Measurements from ENCODE around the gene SLC25A12.
"Not testable (repeated sequence)": the region's sequence is repeated elsewhere in the genome, so short reads cannot be mapped to it uniquely, and the experiment has no call there.

SLC25A12 gene

DNA sequence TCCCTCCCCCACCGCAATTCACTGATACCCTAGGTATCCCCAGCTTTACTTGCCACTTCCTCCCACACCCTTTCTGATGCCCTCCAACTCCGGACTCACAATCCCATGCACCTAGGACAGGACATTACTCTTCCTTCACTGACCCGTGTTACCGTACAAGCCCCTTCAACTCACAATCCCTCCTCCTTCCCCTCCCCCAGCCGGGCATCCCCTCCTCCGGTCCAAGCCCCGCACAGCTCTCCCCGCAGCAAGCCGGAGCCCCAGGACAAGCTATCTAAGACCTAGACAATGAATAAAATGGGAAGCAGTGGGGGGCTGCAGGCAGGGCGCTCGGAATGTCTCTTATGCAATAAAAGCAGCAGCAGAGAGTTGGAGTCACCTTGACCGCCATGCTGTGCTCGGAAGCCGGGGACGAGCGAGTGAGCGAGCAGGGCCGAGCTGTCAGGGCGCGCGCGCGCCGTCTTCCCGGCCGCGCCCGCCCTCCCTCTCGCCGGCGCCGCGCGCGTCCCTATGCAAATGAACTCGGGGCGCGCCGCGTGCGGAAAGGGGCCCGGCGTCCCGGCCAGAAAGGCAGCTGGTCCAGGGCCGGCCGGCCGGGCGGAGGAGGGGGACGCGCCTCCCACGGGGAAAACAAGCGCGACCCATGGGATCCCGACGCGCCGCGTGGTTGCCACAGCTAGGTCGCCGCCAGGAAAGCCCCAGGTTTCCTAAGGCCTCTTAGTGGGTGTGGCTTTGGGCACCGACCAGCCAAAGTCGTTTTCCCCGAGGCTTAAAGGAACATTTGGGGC, at the start of gene SLC25A12:
Gene SLC25A12 (minus strand): TSS at position 421 of the 788 bp plus-strand sequence. CDS start 30 bp downstream, at position 391.
- peak; percentile 91 to 92 for DNase-seq

GRCh38 chr2:171941316-171941699, 47.3 kb upstream of the SLC25A12 start:
- DNase-seq: no peak

GRCh38 chr2:171939743-171940071, 45.7 kb upstream of the SLC25A12 start:
- DNase-seq: no peak

DNA sequence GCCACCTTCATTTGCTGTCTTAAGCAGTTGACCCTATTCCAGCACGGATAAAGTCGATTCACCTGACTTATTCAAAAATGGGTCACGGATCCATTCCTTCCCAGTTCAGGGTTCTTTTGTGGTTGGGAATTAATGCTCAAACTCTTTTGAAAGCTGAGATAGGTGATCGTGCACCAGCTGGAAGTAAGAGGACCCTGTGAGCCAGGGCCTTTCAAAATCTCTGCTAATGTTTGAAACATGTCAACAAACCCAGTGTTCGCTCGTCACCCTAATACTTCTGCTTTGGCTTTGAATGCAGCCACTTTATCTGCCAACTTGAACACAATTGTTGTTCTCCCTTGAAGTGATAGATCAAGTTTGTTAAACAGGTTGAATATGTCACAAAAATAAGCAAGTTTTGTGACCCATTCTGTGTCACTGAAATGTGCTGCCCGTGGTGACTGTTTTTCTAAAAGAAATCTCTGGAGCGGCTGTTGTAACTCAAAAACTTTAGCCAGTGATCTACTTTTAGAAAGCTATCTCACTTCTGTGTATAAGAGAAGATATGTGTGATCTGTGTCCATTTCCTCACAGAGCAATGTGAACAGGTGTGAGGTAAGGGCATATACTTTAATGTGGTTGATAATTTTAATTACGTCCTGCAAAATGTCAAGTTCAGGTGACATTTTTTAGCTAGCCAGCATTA, 45.2 kb upstream of the SLC25A12 start:
- no peak for DNase-seq

- no peak for DNase-seq
Measured at GRCh38 chr2:171930385-171930784, 36.3 kb upstream of the SLC25A12 start.

DNA sequence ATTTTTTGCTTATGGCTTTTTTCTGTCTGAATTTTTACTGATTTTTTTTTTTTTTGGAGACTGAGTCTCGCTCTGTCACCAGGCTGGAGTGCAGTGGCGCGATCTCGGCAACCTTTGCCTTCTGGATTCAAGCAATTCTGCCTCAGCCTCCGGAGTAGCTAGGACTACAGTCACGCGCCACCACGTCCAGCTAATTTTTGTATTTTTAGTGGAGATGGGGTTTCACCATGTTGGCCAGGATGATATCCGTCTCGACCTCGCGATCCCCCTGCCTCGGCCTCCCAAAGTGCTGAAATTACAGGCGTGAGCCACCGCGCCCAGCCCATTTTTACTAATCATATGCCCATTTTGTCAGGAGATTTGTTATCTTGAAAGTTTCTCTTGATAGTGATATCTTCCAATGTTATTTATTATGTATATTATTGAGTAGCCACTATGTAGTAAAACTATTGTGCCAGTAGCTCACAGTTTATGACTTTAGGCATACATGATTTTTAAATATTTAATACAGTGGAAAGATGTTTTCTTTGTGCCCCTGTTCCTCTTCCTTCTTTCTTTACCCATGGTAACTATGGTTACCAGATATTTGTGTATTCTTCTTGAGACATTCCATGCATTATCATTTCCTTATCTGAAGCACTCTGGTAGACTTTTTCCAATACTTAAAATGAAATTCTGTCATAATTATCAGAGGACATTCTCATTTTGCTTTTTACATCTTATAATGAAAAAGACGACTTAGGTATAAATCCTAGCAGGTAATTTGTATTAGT, 30.3 kb upstream of the SLC25A12 start:
- DNase-seq: no peak

DNA sequence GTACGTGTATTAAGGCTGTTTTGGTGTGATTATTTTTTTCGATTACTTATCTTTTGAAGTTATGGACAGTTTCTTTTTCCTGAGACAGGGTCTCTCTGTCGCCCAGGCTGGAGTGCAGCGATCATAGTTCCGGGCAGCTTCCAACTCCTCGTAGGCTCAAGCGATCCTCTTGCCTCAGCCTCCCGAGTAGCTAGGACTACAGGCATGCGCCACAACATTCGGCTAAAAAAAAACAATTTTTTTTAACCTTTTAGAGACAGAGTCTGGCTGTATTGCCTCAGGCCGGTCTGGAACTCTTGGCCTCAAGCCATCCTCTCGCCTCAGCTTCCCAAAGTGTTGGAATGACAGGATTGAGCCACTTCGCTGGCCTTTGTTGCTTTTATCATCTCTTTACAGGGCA, 29.2 kb upstream of the SLC25A12 start:
- DNase-seq: no peak

- peak; percentile 95 to 100 for DNase-seq
Measured at GRCh38 chr2:171922230-171923022, 28.4 kb upstream of the SLC25A12 start, which contains the start of gene HAT1. HAT1 (plus strand) TSS chr2:171922461; CDS start chr2:171922501, 40 bp downstream.

DNA sequence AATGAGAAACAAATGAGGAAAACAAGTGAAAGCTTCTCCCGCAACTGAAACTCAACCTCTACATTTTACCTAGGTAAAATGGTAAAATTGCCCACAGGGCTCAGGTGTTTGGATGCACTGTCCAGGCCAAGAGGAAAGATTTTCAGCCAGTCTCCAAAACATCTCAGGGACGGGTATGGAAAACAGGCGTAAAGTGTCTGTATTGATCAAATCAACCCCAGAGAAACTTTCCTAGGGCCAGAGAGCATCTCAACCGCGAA, 27.9 kb upstream of the SLC25A12 start:
- no peak for DNase-seq

DNA sequence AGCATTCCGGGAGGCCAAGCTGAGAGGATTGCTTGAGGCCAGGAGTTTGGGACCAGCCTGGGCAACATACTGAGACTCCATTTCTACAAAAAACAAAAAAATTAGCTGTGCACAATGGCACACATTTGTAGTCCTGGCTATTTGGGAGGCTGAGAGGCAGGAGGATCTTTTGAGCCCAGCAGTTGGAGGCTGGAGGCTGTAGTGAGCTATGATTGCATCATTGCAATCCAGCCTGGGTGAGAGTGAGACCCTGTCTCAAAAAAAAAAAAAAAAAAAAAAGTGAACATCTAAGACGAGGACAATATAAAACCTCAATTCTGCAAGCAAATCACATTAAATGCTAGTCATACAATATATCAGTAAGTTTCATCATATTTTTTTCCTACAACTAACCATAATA, 25.4 kb upstream of the SLC25A12 start:
- DNase-seq: no peak

- DNase-seq: no peak
Measured at GRCh38 chr2:171913517-171913916, 19.5 kb upstream of the SLC25A12 start.

DNA sequence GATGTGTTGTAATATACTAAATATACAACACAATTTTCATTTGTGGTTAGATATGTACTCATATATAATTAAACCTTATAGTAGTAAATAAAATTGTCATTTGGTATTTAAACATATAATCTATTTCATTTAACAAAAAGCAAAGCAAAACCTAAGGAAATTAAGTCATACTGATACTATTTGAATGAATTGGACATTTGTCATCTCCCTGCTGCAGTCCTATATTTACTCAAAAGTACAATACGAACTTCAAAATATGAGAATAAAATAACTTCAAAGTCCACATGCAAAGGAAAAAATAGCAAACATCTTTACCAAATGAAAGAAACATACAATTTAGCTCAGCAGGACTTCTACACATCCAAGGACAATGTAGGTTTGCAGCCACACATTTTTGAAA, 16.4 kb upstream of the SLC25A12 start:
- no peak for DNase-seq

DNA sequence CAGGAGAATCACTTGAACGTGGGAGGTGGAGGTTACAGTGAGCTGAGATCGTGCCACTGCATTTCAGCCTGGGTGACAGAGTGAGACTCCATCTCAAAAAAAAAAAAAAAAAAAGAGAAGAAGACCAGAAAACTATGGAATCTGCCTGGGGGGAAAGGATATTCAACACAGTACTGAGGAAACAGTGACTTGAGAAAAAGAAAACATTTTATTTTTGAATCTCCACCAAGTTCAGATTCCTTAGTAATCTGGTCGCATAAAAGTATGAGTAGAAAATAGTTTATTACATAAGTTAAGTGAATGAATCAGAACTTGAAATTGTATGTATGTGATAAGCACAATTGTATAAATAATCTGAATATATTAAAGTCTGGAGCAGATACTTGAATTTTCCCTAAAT, 15.2 kb upstream of the SLC25A12 start:
- no peak for DNase-seq

DNA sequence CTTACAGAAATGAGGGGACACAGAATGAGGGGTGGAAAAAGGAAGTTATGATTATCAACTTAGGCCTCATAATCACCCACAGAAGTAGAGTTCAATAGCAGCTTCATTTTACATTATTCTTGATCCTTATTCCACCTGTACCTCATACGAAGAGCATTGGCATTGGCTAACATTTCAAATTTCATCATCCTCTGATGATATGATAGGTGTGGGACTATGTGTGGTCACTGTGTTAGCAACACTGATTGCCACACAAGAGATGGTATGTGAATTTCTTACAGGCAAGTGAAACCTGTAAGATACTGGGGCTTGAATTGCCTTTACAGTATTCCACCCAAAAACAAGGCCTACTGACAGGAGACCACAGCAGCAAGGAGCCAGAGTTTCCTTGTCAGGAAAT, 14.2 kb upstream of the SLC25A12 start:
- no peak for DNase-seq

GRCh38 chr2:171902840-171903420, 8.9 kb upstream of the SLC25A12 start:
- no peak for DNase-seq

GRCh38 chr2:171899623-171900282, 5.7 kb upstream of the SLC25A12 start:
- not testable (repeated sequence) for DNase-seq

GRCh38 chr2:171895786-171896185, 1.7 kb upstream of the SLC25A12 start:
- no peak for DNase-seq

GRCh38 chr2:171894612-171894947, 536 bp upstream of the SLC25A12 start:
- no peak for DNase-seq

GRCh38 chr2:171893196-171893823, 734 bp downstream of the SLC25A12 start:
- DNase-seq: peak in 1 of 2 donors; percentile 2

DNA sequence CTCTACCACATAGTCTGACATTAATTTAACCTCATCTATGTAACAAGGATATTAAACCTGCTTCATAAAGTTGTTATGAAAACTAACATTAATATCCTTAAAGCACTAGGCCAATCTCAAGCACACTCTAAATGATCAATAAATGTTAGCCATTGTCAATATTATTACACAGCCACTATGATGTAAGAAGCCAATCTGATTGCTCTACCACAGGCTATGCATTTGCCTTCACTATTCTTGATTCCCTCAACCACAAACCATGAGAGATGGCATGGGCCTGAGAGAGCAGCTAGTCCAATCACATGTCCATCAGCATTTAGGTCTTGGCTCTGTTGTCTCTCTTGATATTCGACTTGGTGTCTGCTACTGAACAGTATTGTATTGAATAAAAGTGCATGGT, 4.2 kb downstream of the SLC25A12 start:
- no peak for DNase-seq

GRCh38 chr2:171889333-171889732, 4.7 kb downstream of the SLC25A12 start:
- no peak for DNase-seq
